Right lobe of liver (tissue), 6 donors: ENCODE measurements around the gene CACNA2D3. TPM values are rescaled to one million over a fixed set of nuclear protein-coding genes. Genes with fewer than 3 reads are reported as not detected.
"Not testable (repeated sequence)": the region's sequence is repeated elsewhere in the genome, so short reads cannot be mapped to it uniquely, and the experiment has no call there.

Experiments used
- ATAC-seq, 4 donors: fragments of 200-7000 bp; cut with Tn5 transposase; one replicate each; pipeline ENCODE4 v1.9.1; 2020; ENCODE audit warnings: mild to moderate bottlenecking in 4 of 4, moderate library complexity in 4 of 4
- DNase-seq, 3 donors: peaks; one replicate each; pipeline ENCODE4 v3.0.0-alpha.2; 2020
- H3K27ac ChIP-seq, 3 donors: fragments of 200-600 bp; one replicate each; pipeline ENCODE4 v1.8.0; 2022
- H3K27me3 ChIP-seq, 2 donors: fragments of 200-600 bp; one replicate each; pipeline ENCODE4 v1.8.0; 2022
- H3K36me3 ChIP-seq, 4 donors: fragments of 200-600 bp; sonication (generic) in 1 of 4; one replicate each; pipeline versions ENCODE4 v1.5.1 to v1.8.0; 2017 to 2022; ENCODE audit warnings: control low read depth in 1 of 4
- H3K4me1 ChIP-seq, 4 donors: fragments of 200-600 bp; sonication (generic) in 1 of 4; one replicate each; pipeline versions ENCODE4 v1.5.1 to v1.8.0; 2017 to 2022; ENCODE audit warnings: control low read depth in 1 of 4
- H3K4me3 ChIP-seq, 3 donors: fragments of 200-600 bp; one replicate each; pipeline ENCODE4 v1.8.0; 2022
- H3K9me3 ChIP-seq, 4 donors: fragments of 200-600 bp; sonication (generic) in 1 of 4; one replicate each; pipeline versions ENCODE4 v1.5.1 to v1.8.0; 2017 to 2022; ENCODE audit warnings: control low read depth in 1 of 4
- POLR2A ChIP-seq: fragments of 450-650 bp; IDR thresholded peaks from one replicate; pipeline ENCODE4 v1.6.1; 2017; ENCODE audit warnings: antibody characterized with exemption, mild to moderate bottlenecking
- WGBS: methylation state at CpG from one replicate; pipeline ENCODE4 v1.1.6; 2018; ENCODE audit warnings: low coverage, low lambda C conversion rate; ENCODE audit not compliant: insufficient coverage; ENCODE audit errors: missing lambda C conversion rate; 5-methylcytosine and 5-hydroxymethylcytosine counted together
- intact Hi-C, 2 donors: fragments of 100-400 bp; cut with DNase I; formaldehyde crosslinking; loops; one replicate each; pipeline versions ENCODE4 v1.11.2 to v1.14.1; 2022
- total RNA-seq, 6 experiments: library from RNA; depleted of rRNA in 2 of 6; stranded (reverse); fragments of >200 nt in 2 of 6; fragmentation: NEBNext Ultra II Directional in 3 of 6; extraction: Animal tissue kit (Norgen Biotek cat#: 25700) in 3 of 6; gene quantifications; one replicate each; pipeline versions ENCODE4 v1.1.0 to v1.2.4, GENCODE V29; 2016 to 2023
- TF ChIP-seq, protein P1 (sequence below), 4 donors: fragments of 200-600 bp in 3 of 4; fragments of 450-650 bp in 1 of 4; IDR thresholded peaks; one replicate each; pipeline versions ENCODE4 v1.5.1 to v1.8.0; 2016 to 2022; ENCODE audit warnings: antibody characterized with exemption in 4 of 4, mild to moderate bottlenecking in 2 of 4
- donor health status: DM: no; HTN: yes; CAD: no.
- donor health status: DM: no; HTN: no; CAD: no.
- donor health status: DM: no; HTN: no; CAD: no.
- donor health status: DM: no; HTN: yes; CAD: no.
- donor health status: DM: no; HTN: yes; CAD: no.

CACNA2D3 gene
- total RNA-seq, 6 experiments from 2014 or later, result 0.28 to 0.87 TPM; not detected in 4

DNA sequence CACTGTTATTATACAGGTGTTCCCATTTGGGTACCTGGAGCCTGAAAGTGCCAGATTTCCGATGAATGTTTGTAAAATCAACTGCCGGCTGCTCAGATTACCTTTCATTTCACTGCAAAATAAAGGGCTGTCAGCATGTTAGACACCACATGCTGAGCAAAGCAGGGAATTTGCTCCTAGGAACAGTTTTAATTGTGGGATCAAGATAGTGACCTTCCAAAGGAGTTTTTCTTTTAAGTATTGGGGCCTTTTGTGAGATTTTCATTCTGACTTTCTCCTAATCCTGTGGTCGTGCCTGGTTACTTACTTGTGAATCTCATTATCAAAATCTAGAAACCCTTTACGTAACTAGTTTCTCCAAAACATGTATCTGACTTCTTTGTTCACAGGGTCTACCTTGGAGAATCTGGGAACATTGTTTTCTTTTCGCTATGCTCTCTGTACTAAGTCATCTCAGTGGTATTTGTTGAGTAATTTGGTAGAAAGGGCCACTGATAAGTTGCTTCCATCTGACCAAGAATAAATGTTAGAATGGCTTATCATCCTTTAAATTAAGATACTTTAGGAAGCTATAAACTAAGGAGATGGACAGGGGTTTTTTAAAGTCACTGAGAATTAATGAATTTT, 846.3 kb downstream of the CACNA2D3 start:
- intact Hi-C loops, result no loop called here
- H3K4me1 ChIP-seq, result no peaks in the 10 kb centered on the region
- no peak overlapping the region for H3K27ac ChIP-seq
- H3K9me3 ChIP-seq, result no peaks in the 10 kb centered on the region
- no peaks in the 10 kb centered on the region for H3K36me3 ChIP-seq
- 56% methylated on average over 5 of the region's 5 CpGs for WGBS
- DNase-seq (no peak), ATAC-seq (no peak)
- no peak for TF ChIP-seq POLR2A
- TF ChIP-seq, protein P1, sequence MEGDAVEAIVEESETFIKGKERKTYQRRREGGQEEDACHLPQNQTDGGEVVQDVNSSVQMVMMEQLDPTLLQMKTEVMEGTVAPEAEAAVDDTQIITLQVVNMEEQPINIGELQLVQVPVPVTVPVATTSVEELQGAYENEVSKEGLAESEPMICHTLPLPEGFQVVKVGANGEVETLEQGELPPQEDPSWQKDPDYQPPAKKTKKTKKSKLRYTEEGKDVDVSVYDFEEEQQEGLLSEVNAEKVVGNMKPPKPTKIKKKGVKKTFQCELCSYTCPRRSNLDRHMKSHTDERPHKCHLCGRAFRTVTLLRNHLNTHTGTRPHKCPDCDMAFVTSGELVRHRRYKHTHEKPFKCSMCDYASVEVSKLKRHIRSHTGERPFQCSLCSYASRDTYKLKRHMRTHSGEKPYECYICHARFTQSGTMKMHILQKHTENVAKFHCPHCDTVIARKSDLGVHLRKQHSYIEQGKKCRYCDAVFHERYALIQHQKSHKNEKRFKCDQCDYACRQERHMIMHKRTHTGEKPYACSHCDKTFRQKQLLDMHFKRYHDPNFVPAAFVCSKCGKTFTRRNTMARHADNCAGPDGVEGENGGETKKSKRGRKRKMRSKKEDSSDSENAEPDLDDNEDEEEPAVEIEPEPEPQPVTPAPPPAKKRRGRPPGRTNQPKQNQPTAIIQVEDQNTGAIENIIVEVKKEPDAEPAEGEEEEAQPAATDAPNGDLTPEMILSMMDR (IDR thresholded peaks at IDR 0.05), result no peak
- no peaks in the 10 kb centered on the region for H3K27me3 ChIP-seq
- H3K4me3 ChIP-seq, result no peak overlapping the region

DNA sequence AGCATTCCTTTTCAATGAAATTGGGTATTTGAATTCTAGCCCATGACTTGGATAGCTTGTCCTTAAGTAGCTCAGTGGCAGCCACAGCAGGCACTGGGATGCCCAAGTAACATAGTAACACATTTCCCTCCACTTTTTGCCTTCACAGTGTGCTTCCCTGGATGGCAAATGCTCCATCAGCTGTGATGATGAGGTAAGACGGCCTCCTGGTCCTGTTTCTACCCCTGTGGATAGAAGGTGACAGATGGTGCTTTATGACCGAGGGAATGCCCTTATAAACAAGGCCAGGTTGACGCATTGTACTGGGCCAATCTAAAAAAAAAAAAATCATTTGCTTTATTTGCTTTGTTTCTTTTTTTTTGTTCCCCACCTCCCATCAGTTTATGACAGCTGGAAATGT, 847.3 kb downstream of the CACNA2D3 start:
- Histone ChIP-seq H3K4me1 (no peaks in the 10 kb centered on the region), H3K27ac (no peak overlapping the region), H3K36me3 (no peaks in the 10 kb centered on the region), H3K9me3 (no peaks in the 10 kb centered on the region), H3K4me3 (no peak overlapping the region), H3K27me3 (no peaks in the 10 kb centered on the region)
- ATAC-seq (no peak), DNase-seq (no peak)
- TF ChIP-seq POLR2A, result no peak
- TF ChIP-seq, protein P1 (IDR thresholded peaks at IDR 0.05), result no peak
- 79% methylated on average over 3 of the region's 3 CpGs for WGBS
- intact Hi-C loops, result no loop called here

GRCh38 chr3:54970895-54971294, 848.5 kb downstream of the CACNA2D3 start:
- no peak for ATAC-seq
- WGBS, result 50% methylated on average over 1 of the region's 1 CpG
- H3K4me3 ChIP-seq, result no peak overlapping the region

DNA sequence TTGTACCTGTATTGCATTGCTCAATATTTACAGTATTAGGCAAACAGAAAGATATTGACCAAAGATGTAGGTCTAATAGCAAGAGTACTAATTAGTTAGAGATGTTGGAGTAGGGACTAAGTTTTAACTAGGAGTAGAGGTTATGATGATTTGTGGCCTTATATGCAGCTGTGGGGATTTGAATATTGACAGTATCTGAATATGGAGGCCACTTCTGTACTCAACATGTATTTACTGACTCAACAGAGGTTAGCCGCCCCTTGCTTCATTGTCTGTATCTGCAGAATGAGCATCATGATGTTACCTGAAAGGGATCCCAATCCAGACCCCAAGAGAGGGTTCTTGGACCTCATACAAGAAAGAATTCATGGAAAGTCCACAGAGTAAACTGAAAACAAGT, 855.1 kb downstream of the CACNA2D3 start:
- Histone ChIP-seq H3K9me3 (no peaks in the 10 kb centered on the region), H3K27ac (no peak overlapping the region), H3K27me3 (no peaks in the 10 kb centered on the region), H3K4me3 (no peak overlapping the region), H3K4me1 (no peaks in the 10 kb centered on the region), H3K36me3 (no peaks in the 10 kb centered on the region)
- TF ChIP-seq, protein P1 (IDR thresholded peaks at IDR 0.05), result no peak
- no peak for TF ChIP-seq POLR2A
- DNase-seq (no peak), ATAC-seq (no peak)
- WGBS, result 91% methylated on average over 1 of the region's 1 CpG
- intact Hi-C loops, result no loop called here

More at GRCh38 chr3:54970895-54971294, 848.5 kb downstream of the CACNA2D3 start:
- H3K36me3 ChIP-seq, result no peaks in the 10 kb centered on the region
- no peaks in the 10 kb centered on the region for H3K9me3 ChIP-seq
- DNase-seq, result no peak
- no peak overlapping the region for H3K27ac ChIP-seq
- no peaks in the 10 kb centered on the region for H3K4me1 ChIP-seq
- TF ChIP-seq POLR2A, result no peak
- no peaks in the 10 kb centered on the region for H3K27me3 ChIP-seq
- intact Hi-C loops, result no loop called here

GRCh38 chr3:54977946-54978345, 855.6 kb downstream of the CACNA2D3 start:
- H3K4me1 ChIP-seq, DNase-seq, H3K27me3 ChIP-seq, H3K9me3 ChIP-seq, H3K36me3 ChIP-seq, H3K4me3 ChIP-seq, H3K27ac ChIP-seq, intact Hi-C loops, ATAC-seq: not testable (repeated sequence)
- WGBS, result 36% methylated on average over 4 of the region's 4 CpGs

- DNase-seq (no peak), ATAC-seq (no peak)
- WGBS, result 53% methylated on average over 4 of the region's 4 CpGs
- H3K9me3 ChIP-seq, result no peaks in the 10 kb centered on the region
- TF ChIP-seq, protein P1 (IDR thresholded peaks at IDR 0.05), result no peak
- no peak for TF ChIP-seq POLR2A
- H3K36me3 ChIP-seq, result no peaks in the 10 kb centered on the region
- no peak overlapping the region for H3K4me3 ChIP-seq
- intact Hi-C loops, result no loop called here
- no peaks in the 10 kb centered on the region for H3K27me3 ChIP-seq
- no peaks in the 10 kb centered on the region for H3K4me1 ChIP-seq
- no peak overlapping the region for H3K27ac ChIP-seq
Observed at GRCh38 chr3:54982807-54983206, 860.5 kb downstream of the CACNA2D3 start.
